Stimulated activated naive CD8-positive, alpha-beta T cell treated with anti-CD3 and anti-CD28 coated beads, Interleukin-15, Interleukin-2, amounts not matched to agents 100 U/mL and 50 U/mL, for 24 hours (primary cell): ENCODE data around the gene OR6B3.
"Not testable (repeated sequence)": the region's sequence is repeated elsewhere in the genome, so short reads cannot be mapped to it uniquely, and the experiment has no call there.

ENCODE experiments used
- ATAC-seq: fragments of 150-1000 bp; cut with Tn5 transposase; one replicate; pipeline ENCODE4 v1.10.0; 2021
- DNase-seq: peaks from one replicate; pipeline ENCODE4 v3.0.0; 2021

OR6B3 gene

GRCh38 chr2:240044096-240044495, 9.2 kb downstream of the OR6B3 start:
- DNase-seq, ATAC-seq: not testable (repeated sequence)

GRCh38 chr2:240043279-240043989, 9.9 kb downstream of the OR6B3 start:
- ATAC-seq (no peak), DNase-seq (no peak)

- DNase-seq (no peak), ATAC-seq (no peak)
Observed at GRCh38 chr2:240042740-240043139, 10.6 kb downstream of the OR6B3 start.

- no peak for ATAC-seq
- no peak for DNase-seq
Observed at GRCh38 chr2:240041363-240041762, 12.0 kb downstream of the OR6B3 start.

- ATAC-seq (no peak), DNase-seq (no peak)
Observed at GRCh38 chr2:240037358-240037757, 16.0 kb downstream of the OR6B3 start.

GRCh38 chr2:240033330-240033678, 20.0 kb downstream of the OR6B3 start:
- ATAC-seq (no peak), DNase-seq (no peak)

- DNase-seq (no peak), ATAC-seq (no peak)
Observed at GRCh38 chr2:240032406-240033329, 20.7 kb downstream of the OR6B3 start.

- ATAC-seq (no peak), DNase-seq (no peak)
Observed at GRCh38 chr2:240030379-240031094, 22.8 kb downstream of the OR6B3 start, which contains the start of gene OR6B2. OR6B2 (minus strand) TSS chr2:240030429; CDS start chr2:240030429, 0 bp downstream.

- ATAC-seq (peak; percentile 33), DNase-seq (peak; percentile 32)
Observed at GRCh38 chr2:240024766-240025165, 28.6 kb downstream of the OR6B3 start.

- ATAC-seq (no peak), DNase-seq (no peak)
Observed at GRCh38 chr2:240023792-240024191, 29.5 kb downstream of the OR6B3 start.

GRCh38 chr2:240021488-240022104, 31.7 kb downstream of the OR6B3 start:
- peak; percentile 77 for DNase-seq
- ATAC-seq, result peak; percentile 36

- ATAC-seq, result no peak
Observed at GRCh38 chr2:240018071-240018750, 35.1 kb downstream of the OR6B3 start.

GRCh38 chr2:240014327-240014726, 39.0 kb downstream of the OR6B3 start:
- ATAC-seq (no peak), DNase-seq (no peak)

More at GRCh38 chr2:240018071-240018750, 35.1 kb downstream of the OR6B3 start:
- no peak for DNase-seq

- ATAC-seq (no peak), DNase-seq (no peak)
Observed at GRCh38 chr2:240013343-240013742, 40.0 kb downstream of the OR6B3 start.

- ATAC-seq, result no peak
- no peak for DNase-seq
Observed at GRCh38 chr2:240002983-240003382, 50.3 kb downstream of the OR6B3 start.

- ATAC-seq (no peak), DNase-seq (no peak)
Observed at GRCh38 chr2:240000671-240001070, 52.6 kb downstream of the OR6B3 start.

- ATAC-seq (no peak), DNase-seq (no peak)
Observed at GRCh38 chr2:239997686-239998409, 55.5 kb downstream of the OR6B3 start.
